ENCODE data around the gene FYCO1. TPM values are rescaled to one million over a fixed set of nuclear protein-coding genes. Genes with fewer than 3 reads are reported as not detected.

Gene FYCO1
- total and polyA plus RNA-seq, 2 of the 13 experiments (the other 11 are each of a cell fraction or from before 2014, with no cell fraction given), result 2.7 to 4.2 TPM

GRCh38 chr3:45940004-45940780 is 55.4 kb downstream of the FYCO1 start (continued):
- no peak for TF ChIP-seq CREB3 (CRISPR knock-in tag; IDR thresholded peaks at IDR 0.05)
- no peak for TF ChIP-seq RARG (CRISPR knock-in tag; IDR thresholded peaks at IDR 0.05; ENCODE audit: low read depth)
- no peak for TF ChIP-seq GTF2F1 (IDR thresholded peaks at IDR 0.05; ENCODE audit: low read length)
- no peak for TF ChIP-seq ZNF3 (CRISPR knock-in tag; IDR thresholded peaks at IDR 0.05)
- no peak for TF ChIP-seq ZUFSP (CRISPR knock-in tag; IDR thresholded peaks at IDR 0.05; ENCODE audit: borderline replicate concordance)
- TF ChIP-seq ZNF891 (CRISPR knock-in tag; IDR thresholded peaks at IDR 0.05), result no peak
- TF ChIP-seq CHD2 (IDR thresholded peaks at IDR 0.05; ENCODE audit: low read depth, low read length), result no peak
- TF ChIP-seq SIX1 (CRISPR knock-in tag; IDR thresholded peaks at IDR 0.05; ENCODE audit: borderline replicate concordance), result no peak

GRCh38 chr3:45939341-45939771 is 56.3 kb downstream of the FYCO1 start:
- Histone ChIP-seq H3K9me3 (ENCODE audit: low read length) (no peaks in the 10 kb centered on the region), H3K27me3 (ENCODE audit: control insufficient read depth in 1 of 2, insufficient read depth in 2 of 2, low read length in 2 of 2) (no peaks in the 10 kb centered on the region), H4K20me1 (ENCODE audit: insufficient read depth, low read length) (no peaks in the 10 kb centered on the region), H2AFZ (ENCODE audit: low read length) (no peak overlapping the region), H3K36me3 (replicated peaks in 1 of 2; ENCODE audit: control insufficient read depth in 1 of 2, insufficient read depth in 2 of 2, low read length in 2 of 2) (peaks cover 4 to 34% of the 10 kb centered on the region in 2 experiments), H3K9ac (ENCODE audit: insufficient read depth, low read depth, low read length) (no peak overlapping the region), H3K27ac (ENCODE audit: extremely low read length, insufficient read depth, low read length) (no peak overlapping the region), H3K79me2 (ENCODE audit: insufficient read depth, low read length) (no peaks in the 10 kb centered on the region), H3K4me2 (ENCODE audit: low read depth, low read length) (no peak overlapping the region), H3K4me1 (ENCODE audit: insufficient read depth, low read length) (no peaks in the 10 kb centered on the region), H3K4me3 (replicated peaks in 1 of 3; ENCODE audit: insufficient read depth in 1 of 3, low read depth in 2 of 3, low read length in 3 of 3) (no peak overlapping the region)
- no peak for DNase-seq (ENCODE audit: low spot score)
- CTCF ChIA-PET (ENCODE audit: low intra/inter-chr PET ratio, low total read pairs), result interaction anchor here (6.2 kb wide), 1 partner anchor 139 kb away, joined by 126 read pairs; no protein-coding TSS in a partner anchor
- peak; percentile 53 for ATAC-seq
- intact Hi-C loops (cut with micrococcal nuclease; ENCODE audit: unreplicated experiment), result no loop called here
- TF ChIP-seq ARNT (IDR thresholded peaks at IDR 0.05) (no peak), ZNF644 (CRISPR knock-in tag; IDR thresholded peaks at IDR 0.05; ENCODE audit: low read depth) (no peak), ZNF124 (CRISPR knock-in tag; IDR thresholded peaks at IDR 0.05) (no peak), ELF3 (CRISPR knock-in tag; IDR thresholded peaks at IDR 0.05) (no peak), NFIC (IDR thresholded peaks at IDR 0.05; ENCODE audit: low read length) (no peak), TMF1 (CRISPR knock-in tag; IDR thresholded peaks at IDR 0.05; ENCODE audit: low read depth) (no peak), ZNF296 (CRISPR knock-in tag; conservative IDR thresholded peaks at IDR 0.05) (no peak), ZNF709 (CRISPR knock-in tag; IDR thresholded peaks at IDR 0.05) (no peak), ZNF629 (CRISPR knock-in tag; conservative IDR thresholded peaks at IDR 0.05) (no peak), REXO4 (CRISPR knock-in tag; IDR thresholded peaks at IDR 0.05; ENCODE audit: borderline replicate concordance) (no peak)
- TF ChIP-seq, protein P1, sequence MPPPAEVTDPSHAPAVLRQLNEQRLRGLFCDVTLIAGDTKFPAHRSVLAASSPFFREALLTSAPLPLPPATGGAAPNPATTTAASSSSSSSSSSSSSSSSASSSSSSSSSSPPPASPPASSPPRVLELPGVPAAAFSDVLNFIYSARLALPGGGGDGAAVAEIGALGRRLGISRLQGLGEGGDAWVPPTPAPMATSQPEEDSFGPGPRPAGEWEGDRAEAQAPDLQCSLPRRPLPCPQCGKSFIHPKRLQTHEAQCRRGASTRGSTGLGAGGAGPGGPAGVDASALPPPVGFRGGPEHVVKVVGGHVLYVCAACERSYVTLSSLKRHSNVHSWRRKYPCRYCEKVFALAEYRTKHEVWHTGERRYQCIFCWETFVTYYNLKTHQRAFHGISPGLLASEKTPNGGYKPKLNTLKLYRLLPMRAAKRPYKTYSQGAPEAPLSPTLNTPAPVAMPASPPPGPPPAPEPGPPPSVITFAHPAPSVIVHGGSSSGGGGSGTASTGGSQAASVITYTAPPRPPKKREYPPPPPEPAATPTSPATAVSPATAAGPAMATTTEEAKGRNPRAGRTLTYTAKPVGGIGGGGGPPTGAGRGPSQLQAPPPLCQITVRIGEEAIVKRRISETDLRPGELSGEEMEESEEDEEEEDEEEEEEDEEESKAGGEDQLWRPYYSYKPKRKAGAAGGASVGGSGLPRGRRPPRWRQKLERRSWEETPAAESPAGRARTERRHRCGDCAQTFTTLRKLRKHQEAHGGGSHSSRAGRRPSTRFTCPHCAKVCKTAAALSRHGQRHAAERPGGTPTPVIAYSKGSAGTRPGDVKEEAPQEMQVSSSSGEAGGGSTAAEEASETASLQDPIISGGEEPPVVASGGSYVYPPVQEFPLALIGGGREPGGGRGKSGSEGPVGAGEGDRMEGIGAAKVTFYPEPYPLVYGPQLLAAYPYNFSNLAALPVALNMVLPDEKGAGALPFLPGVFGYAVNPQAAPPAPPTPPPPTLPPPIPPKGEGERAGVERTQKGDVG (CRISPR knock-in tag; IDR thresholded peaks at IDR 0.05; ENCODE audit: borderline replicate concordance), result no peak
- POLR2A ChIA-PET, result no interaction called here
- no peak for FAIRE-seq
- in situ Hi-C loops (cut with HindIII; ENCODE audit: extremely low pct_ligation_motif_present, low pct_unique_long_range_greater_than_20kb), result loop anchor here (5.0 kb wide), 1 partner anchor 138 kb away; no protein-coding TSS in a partner anchor
- WGBS (ENCODE audit: low lambda C conversion rate), result 97% methylated on average over 3 of the region's 5 CpGs
- BruUV-seq (replicated peaks), result no TSS peak

Measured in HepG2 (cell line).